ENCODE results near the gene KLK15.

- TF ChIP-seq CTCF (IDR thresholded peaks at IDR 0.05) (no peak), POLR2A (IDR thresholded peaks at IDR 0.05) (no peak)
These were observed 25.5 kb upstream of the KLK15 start for GRCh38 chr19:50858886-50859285.
